ENCODE data around the gene BAD. TPM values are rescaled to one million over a fixed set of nuclear protein-coding genes. Genes with fewer than 3 reads are reported as not detected.
A peak's percentile ranks its signal among the peaks of the same experiment; 100 is the strongest.

The BAD gene
- total RNA-seq, 1 experiment from 2014 or later, result 23.3 TPM

DNA sequence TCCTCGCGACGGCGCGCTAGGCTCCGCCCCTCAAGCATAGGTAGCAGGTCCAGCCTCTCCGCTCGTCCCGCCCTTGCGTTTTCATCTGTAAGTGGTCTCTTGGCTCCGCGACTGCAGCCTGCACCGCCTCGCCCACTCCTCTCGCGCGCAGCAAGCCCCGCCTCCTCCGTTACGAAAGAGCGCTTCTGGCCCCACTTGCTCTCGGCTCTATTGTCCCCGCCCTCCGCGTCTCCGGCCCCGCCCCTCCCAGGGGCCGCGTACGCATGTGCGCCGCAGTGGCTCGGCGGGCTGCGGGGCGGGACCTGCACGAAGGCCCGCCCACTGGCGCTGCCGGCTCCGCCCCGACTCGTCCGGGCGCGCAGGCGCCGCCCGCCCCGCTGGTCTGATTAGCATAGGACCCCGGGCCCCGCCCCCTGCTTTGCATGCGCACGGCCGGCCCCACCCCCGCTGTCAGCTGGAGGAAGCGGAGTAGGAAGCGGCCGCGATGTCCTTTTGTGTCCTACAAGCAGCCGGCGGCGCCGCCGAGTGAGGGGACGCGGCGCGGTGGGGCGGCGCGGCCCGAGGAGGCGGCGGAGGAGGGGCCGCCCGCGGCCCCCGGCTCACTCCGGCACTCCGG, 20.7 kb upstream of the BAD start, which contains the start of gene ESRRA:
Gene ESRRA (plus strand): TSS at position 450 of the 616 bp plus-strand sequence. CDS start 1,656 bp downstream, outside the sequence.
- Histone ChIP-seq H3K23ac (ENCODE audit: insufficient read length, low read depth, low read length) (no peak within 1 kb of the TSS), H4K91ac (ENCODE audit: insufficient read length, low read depth, low read length) (no peak within 1 kb of the TSS), H2BK5ac (ENCODE audit: insufficient read length, low read length) (peak within 1 kb of the TSS; percentile 69), H2AK5ac (ENCODE audit: insufficient read length, low read length) (no peak within 1 kb of the TSS), H2BK12ac (ENCODE audit: insufficient read length, low read depth, low read length) (no peak within 1 kb of the TSS), H3T11ph (ENCODE audit: low read length) (no peak within 1 kb of the TSS), H3K79me2 (ENCODE audit: insufficient read depth, low read length) (peaks cover 3% of the 10 kb centered on the region; the same call in 1 of the 2 replicates), H2BK120ac (ENCODE audit: low read depth, low read length, poor library complexity, severe bottlenecking) (peak within 1 kb of the TSS; percentile 71), H4K20me1 (ENCODE audit: control insufficient read depth, insufficient read depth, insufficient read length) (no peaks in the 10 kb centered on the region), H3K4me2 (ENCODE audit: insufficient read depth, insufficient read length, low read length) (peak within 1 kb of the TSS; percentile 87), H3K4ac (ENCODE audit: low read depth, low read length) (peak within 1 kb of the TSS; percentile 30; the same call in 1 of the 2 replicates), H3K9me3 (ENCODE audit: control insufficient read depth, low read depth, low read length) (no peaks in the 10 kb centered on the region), H3K4me1 (ENCODE audit: insufficient read depth, low read length) (peaks cover 2% of the 10 kb centered on the region; the same call in 1 of the 2 replicates), H4K5ac (ENCODE audit: insufficient read length, low read depth, low read length) (peak within 1 kb of the TSS; percentile 36), H2BK20ac (ENCODE audit: low read depth, low read length, poor library complexity, severe bottlenecking) (no peak within 1 kb of the TSS), H3K18ac (ENCODE audit: insufficient read length, low read depth, low read length) (peak within 1 kb of the TSS; percentile 98), H3K14ac (ENCODE audit: insufficient read depth, low read length) (peak within 1 kb of the TSS; percentile 93), H3K23me2 (ENCODE audit: insufficient read length, low read depth, low read length, poor library complexity, severe bottlenecking) (peaks cover 16% of the 10 kb centered on the region), H3K79me1 (ENCODE audit: insufficient read depth, low read depth, low read length, poor library complexity, severe bottlenecking) (peaks cover 5% of the 10 kb centered on the region), H3K27me3 (ENCODE audit: insufficient read depth, low read length) (peaks cover 5% of the 10 kb centered on the region; the same call in 1 of the 2 replicates), H4K8ac (replicated peaks; ENCODE audit: insufficient read length, low read depth, low read length) (no peak within 1 kb of the TSS), H2AFZ (ENCODE audit: low read length) (no peak within 1 kb of the TSS), H2BK15ac (ENCODE audit: low read depth, low read length) (no peak within 1 kb of the TSS), H3K27ac (ENCODE audit: insufficient read length, low read depth, low read length) (peak within 1 kb of the TSS; percentile 95), H3K56ac (ENCODE audit: insufficient read length, low read depth, low read length) (no peak within 1 kb of the TSS), H3K9ac (ENCODE audit: extremely low read depth, insufficient read length, low read length) (peak within 1 kb of the TSS; percentile 74)
- peaks cover 6 to 7% (median 6%) of the 10 kb centered on the region in 3 experiments; a peak in 5 of 7 replicates for H3K36me3 Mint-ChIP-seq (ENCODE audit: insufficient read depth in 1 of 3, low read depth in 3 of 3)
- peak within 1 kb of the TSS; percentile 98 to 100 (median 99) for H3K27ac Mint-ChIP-seq
- H3K4me3 Mint-ChIP-seq, result peak within 1 kb of the TSS; percentile 91 to 92
- H3K4me1 Mint-ChIP-seq, result peaks cover 19 to 20% of the 10 kb centered on the region in 2 experiments
- DNase-seq, result peak; percentile 100
- peaks cover 35% of the 10 kb centered on the region for H3K27me3 Mint-ChIP-seq (ENCODE audit: low read depth)
- WGBS (ENCODE audit: extremely low coverage, insufficient read length, low lambda C conversion rate), result no CpG with 5 or more reads among the region's 81 CpGs
- TF ChIP-seq, protein P1, sequence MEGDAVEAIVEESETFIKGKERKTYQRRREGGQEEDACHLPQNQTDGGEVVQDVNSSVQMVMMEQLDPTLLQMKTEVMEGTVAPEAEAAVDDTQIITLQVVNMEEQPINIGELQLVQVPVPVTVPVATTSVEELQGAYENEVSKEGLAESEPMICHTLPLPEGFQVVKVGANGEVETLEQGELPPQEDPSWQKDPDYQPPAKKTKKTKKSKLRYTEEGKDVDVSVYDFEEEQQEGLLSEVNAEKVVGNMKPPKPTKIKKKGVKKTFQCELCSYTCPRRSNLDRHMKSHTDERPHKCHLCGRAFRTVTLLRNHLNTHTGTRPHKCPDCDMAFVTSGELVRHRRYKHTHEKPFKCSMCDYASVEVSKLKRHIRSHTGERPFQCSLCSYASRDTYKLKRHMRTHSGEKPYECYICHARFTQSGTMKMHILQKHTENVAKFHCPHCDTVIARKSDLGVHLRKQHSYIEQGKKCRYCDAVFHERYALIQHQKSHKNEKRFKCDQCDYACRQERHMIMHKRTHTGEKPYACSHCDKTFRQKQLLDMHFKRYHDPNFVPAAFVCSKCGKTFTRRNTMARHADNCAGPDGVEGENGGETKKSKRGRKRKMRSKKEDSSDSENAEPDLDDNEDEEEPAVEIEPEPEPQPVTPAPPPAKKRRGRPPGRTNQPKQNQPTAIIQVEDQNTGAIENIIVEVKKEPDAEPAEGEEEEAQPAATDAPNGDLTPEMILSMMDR (conservative IDR thresholded peaks at IDR 0.05), result no peak
- no peaks in the 10 kb centered on the region for H3K9me3 Mint-ChIP-seq
